ENCODE data around the gene PRCC. TPM values are rescaled to one million over a fixed set of nuclear protein-coding genes. Genes with fewer than 3 reads are reported as not detected.

Gene PRCC
- polyA plus RNA-seq, 1 donor from 2014 or later = 57.3 TPM

DNA sequence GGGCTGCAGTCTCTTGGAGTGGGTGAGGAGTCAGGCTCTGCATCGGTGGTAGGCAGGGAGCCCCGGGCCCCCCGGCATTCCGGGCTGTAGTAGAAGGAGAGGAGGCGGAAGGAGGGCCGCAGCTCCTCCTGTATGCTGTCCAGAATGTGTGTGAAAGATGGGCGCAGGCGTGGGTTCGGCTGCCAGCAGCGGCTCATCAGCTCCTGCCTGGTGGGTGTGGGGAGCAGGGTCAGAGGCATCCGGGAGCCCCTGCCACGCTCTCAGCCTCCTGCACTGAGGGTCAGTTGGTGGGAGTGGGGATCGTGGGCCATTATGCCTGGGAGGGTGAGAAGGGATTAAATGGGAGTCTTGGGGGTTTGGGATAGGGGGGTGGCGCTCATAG lies 73.6 kb downstream of the PRCC start:
- Mint-ChIP-seq H3K36me3 (no peaks in the 10 kb centered on the region), H3K4me3 (no peak overlapping the region), H3K4me1 (peaks cover 0 to 5% (median 0%) of the 10 kb centered on the region in 3 donors), H3K9me3 (peaks cover 0 to 2% (median 0%) of the 10 kb centered on the region in 3 donors), H3K27ac (no peak overlapping the region), H3K27me3 (peaks cover 46% of the 10 kb centered on the region)

GRCh38 chr1:156841295-156841855 lies 74.0 kb downstream of the PRCC start:
- no peak overlapping the region for H3K4me3 Mint-ChIP-seq
- H3K36me3 Mint-ChIP-seq = no peaks in the 10 kb centered on the region
- peaks cover 0 to 5% (median 0%) of the 10 kb centered on the region in 3 donors for H3K4me1 Mint-ChIP-seq
- H3K9me3 Mint-ChIP-seq = peaks cover 0 to 2% (median 0%) of the 10 kb centered on the region in 3 donors
- H3K27me3 Mint-ChIP-seq = peaks cover 50% of the 10 kb centered on the region
- H3K27ac Mint-ChIP-seq = no peak overlapping the region

DNA sequence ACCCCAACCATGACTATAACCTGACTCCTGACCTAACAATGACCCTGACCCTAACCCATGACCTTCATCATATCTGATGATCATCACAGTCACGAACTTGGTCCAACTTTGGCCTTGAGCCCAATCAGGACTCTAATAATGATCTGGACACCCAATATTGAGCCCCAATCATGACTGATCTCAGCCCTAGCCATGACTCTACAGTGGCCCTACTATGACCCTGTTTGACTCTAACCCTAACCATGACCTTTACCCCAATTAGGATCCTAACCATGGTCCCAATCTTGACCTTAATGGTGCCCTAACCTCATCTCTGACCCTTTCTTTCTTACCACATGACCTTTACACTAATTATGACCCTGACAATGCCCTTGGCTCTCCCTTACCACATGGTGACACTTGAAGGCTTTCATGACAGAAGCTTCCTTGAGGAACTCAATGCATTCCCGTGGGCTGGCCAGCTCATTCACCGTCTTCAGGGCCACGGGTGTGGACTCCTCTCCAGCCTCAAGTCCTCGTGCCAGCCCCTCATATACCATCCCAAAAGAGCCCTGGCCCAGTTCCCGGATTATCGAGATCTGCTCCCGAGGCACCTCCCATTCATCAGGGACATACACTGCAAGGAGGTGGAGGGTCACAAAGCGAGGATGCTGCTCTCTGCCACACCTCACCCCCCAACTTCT lies 75.4 kb downstream of the PRCC start:
- Mint-ChIP-seq H3K36me3 (no peaks in the 10 kb centered on the region), H3K4me3 (peak overlapping the region in 1 of 4 donors; percentile 8), H3K27me3 (peaks cover 54% of the 10 kb centered on the region), H3K27ac (no peak overlapping the region), H3K9me3 (peaks cover 0 to 2% (median 0%) of the 10 kb centered on the region in 3 donors), H3K4me1 (peaks cover 0 to 6% (median 0%) of the 10 kb centered on the region in 3 donors)

DNA sequence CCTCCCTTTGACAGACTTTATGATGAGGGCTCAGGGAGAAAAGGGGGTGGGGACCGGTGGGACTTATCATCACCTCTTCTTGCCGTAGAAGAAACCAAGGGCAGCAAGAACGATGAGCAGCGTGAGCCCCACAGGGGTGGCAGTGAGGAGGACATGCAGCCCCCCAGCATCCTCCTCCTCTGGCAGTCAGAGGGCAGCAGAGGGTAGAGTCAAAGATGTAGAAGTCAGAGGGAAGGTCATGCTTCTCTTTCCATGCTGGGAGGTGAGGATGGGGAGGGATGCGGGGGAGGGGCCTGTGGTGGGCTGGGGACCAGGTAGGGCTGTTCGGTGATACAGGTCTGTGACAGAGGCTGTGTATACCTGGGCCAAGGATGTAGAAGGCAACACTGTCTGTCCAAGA lies 76.8 kb downstream of the PRCC start:
- Mint-ChIP-seq H3K27ac (peak overlapping the region in 1 of 3 donors; percentile 94), H3K36me3 (no peaks in the 10 kb centered on the region), H3K4me1 (peaks cover 0 to 6% (median 0%) of the 10 kb centered on the region in 3 donors), H3K4me3 (peak overlapping the region in 1 of 4 donors; percentile 75), H3K9me3 (peaks cover 0 to 2% (median 0%) of the 10 kb centered on the region in 3 donors), H3K27me3 (peaks cover 64% of the 10 kb centered on the region)

DNA sequence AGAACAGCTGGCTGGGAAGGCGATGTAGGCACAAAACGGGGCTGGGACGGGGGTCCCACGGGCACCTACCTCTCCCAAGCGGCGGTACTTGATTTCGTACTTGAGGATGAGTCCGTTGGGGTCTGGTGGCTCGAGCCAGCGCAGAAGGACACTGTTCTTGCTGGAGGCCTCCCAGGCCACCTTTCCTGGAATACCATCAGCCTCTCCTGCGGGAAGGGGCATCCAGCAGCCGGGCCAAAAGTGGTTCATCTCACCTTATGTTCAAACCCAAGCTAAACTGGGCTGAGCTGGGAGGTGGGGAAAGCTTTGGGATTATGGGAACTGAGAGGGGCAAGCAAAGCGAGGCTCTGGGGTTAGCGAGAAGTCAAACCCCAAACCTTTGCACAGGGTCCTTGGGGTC lies 77.3 kb downstream of the PRCC start:
- no peaks in the 10 kb centered on the region for H3K36me3 Mint-ChIP-seq
- peaks cover 0 to 6% (median 1%) of the 10 kb centered on the region in 3 donors for H3K4me1 Mint-ChIP-seq
- H3K9me3 Mint-ChIP-seq = peaks cover 0 to 2% (median 0%) of the 10 kb centered on the region in 3 donors
- peaks cover 64% of the 10 kb centered on the region for H3K27me3 Mint-ChIP-seq
- no peak overlapping the region for H3K27ac Mint-ChIP-seq
- peak overlapping the region in 2 of 4 donors; percentile 8 to 43 for H3K4me3 Mint-ChIP-seq

DNA sequence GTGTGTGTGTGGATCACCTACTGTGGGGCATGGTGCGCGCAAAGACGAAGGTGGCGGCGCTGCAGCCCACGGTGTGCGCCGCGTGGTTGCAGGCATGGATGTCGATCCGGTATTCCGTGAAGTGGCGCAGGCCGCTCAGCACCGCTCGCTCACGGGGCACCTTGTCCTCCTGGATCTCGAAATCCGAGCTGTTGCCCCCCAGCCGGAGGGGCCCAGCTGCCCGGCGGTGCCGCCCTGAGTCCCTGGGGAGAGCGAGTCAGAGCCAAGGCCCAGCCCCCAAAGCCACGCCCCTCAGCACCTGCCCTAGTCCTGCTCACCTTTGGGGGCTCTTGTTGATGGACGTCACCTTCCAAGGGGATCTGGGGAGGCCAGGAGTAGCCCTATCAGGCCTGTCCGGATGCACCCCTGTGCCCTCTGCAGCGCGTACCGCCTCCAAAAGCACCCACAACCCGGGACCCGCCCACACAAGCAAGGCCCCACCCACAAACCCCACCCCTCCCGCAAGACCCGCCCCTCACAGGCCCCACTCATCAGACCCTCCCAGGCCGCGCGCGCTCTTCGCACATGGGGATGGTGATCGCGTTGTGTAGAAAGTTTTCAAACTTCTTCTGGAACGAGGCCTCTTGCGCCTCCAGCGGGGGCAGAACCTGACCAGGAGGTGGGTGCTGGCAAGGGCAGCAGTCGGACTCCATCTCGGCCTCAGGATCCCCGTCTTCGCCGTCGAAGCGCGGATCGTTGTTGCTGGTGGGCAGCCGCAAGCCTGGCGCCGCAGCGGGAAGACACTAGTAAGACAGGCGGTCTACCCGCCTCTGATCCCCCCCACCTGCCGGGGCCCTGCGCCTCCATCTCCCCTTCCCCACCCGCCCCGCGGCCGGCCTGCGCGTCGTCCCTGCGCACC lies 78.0 kb downstream of the PRCC start:
- Mint-ChIP-seq H3K9me3 (peaks cover 0 to 2% (median 0%) of the 10 kb centered on the region in 3 donors), H3K27ac (no peak overlapping the region), H3K36me3 (no peaks in the 10 kb centered on the region), H3K27me3 (peaks cover 62% of the 10 kb centered on the region), H3K4me3 (peak overlapping the region in 2 of 4 donors; percentile 8 to 31), H3K4me1 (peaks cover 0 to 6% (median 1%) of the 10 kb centered on the region in 3 donors)

DNA sequence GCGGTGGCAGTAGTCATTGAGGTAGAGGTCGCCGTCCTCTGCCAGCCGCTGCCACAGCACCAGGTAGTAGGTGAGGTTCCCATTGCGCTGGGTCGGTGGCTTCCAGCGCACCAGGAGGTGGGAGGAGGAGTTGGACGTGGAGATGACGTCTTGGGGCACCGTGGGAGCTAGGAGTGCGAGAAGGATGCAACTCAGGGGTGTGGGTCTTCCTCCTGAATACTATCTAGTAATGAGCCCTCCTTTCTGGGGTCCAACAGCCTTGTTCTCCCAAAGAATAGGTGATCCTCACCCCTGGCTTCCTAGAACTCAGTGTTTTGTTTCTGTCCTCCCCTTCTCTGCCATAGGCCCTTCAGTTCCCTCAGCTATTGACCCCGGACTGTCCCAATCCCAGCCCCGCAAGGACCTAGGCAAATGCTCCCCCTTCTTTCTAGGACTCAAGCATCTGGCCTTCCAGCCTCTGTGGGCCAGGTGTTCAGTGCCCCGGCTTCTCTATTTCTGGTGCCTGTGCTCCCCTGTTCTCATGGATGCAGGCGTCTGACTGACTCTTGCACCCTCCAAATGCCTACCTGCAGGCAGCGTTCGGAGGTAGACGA lies 78.7 kb downstream of the PRCC start:
- Mint-ChIP-seq H3K27me3 (peaks cover 60% of the 10 kb centered on the region), H3K4me1 (peaks cover 0 to 6% (median 1%) of the 10 kb centered on the region in 3 donors), H3K27ac (no peak overlapping the region), H3K4me3 (peak overlapping the region in 1 of 4 donors; percentile 54), H3K9me3 (peaks cover 0 to 2% (median 0%) of the 10 kb centered on the region in 3 donors), H3K36me3 (peaks cover 2% of the 10 kb centered on the region)

DNA sequence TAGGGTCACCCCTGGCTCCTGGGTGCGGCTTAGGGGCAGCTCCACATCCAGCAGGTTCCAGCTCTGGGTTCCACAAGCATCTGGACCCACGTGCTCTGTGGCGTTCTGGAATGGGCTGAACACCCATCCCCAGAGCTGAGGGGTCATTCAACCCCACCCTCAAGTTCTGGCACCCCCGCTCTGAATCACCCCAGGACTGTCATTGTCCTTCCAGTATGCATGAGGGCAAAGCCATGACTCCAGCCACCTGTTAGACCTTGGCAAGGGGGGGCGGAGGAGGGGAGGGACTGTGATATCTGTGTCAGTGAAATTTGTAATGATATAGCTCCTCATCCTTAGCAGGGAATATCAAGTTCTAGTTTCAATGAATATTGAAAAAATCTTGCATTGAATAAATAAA lies 79.3 kb downstream of the PRCC start:
- Mint-ChIP-seq H3K27me3 (peaks cover 59% of the 10 kb centered on the region), H3K27ac (no peak overlapping the region), H3K36me3 (peaks cover 2% of the 10 kb centered on the region), H3K4me1 (peaks cover 0 to 6% (median 1%) of the 10 kb centered on the region in 3 donors), H3K9me3 (peaks cover 0 to 2% (median 0%) of the 10 kb centered on the region in 3 donors), H3K4me3 (no peak overlapping the region)

- H3K4me1 Mint-ChIP-seq = peaks cover 0 to 6% (median 1%) of the 10 kb centered on the region in 3 donors
- no peak overlapping the region for H3K27ac Mint-ChIP-seq
- peaks cover 0 to under 1% (median 0%) of the 10 kb centered on the region in 3 donors for H3K9me3 Mint-ChIP-seq
- H3K27me3 Mint-ChIP-seq = peaks cover 53% of the 10 kb centered on the region
- peak overlapping the region in 2 of 4 donors; percentile 39 to 58 for H3K4me3 Mint-ChIP-seq
- H3K36me3 Mint-ChIP-seq = peaks cover 2% of the 10 kb centered on the region
These were observed 80.5 kb downstream of the PRCC start for GRCh38 chr1:156847591-156848460.

GRCh38 chr1:156848461-156849150 lies 81.3 kb downstream of the PRCC start:
- Mint-ChIP-seq H3K9me3 (no peaks in the 10 kb centered on the region), H3K27ac (no peak overlapping the region), H3K36me3 (peaks cover 2% of the 10 kb centered on the region), H3K4me1 (peaks cover 0 to 6% (median 1%) of the 10 kb centered on the region in 3 donors), H3K4me3 (peak overlapping the region in 2 of 4 donors; percentile 39 to 58), H3K27me3 (peaks cover 50% of the 10 kb centered on the region)

DNA sequence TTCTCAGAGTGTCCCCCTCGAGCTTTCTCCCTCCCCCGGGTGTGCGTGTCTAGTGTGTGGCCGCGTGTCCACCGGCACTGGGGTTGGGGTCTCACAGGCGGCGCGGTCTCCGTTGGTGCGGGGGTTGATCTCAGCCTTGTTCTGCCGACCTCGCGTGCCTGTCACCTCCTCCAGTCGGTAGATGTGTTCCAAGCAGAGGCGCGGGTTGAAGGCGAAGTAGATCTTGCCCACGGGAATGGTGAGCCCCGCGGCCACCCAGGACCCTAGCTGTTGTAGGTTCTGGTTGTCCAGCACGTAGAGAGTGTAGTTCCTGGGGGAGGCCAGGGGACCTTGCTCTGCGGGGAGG lies 81.8 kb downstream of the PRCC start:
- no peaks in the 10 kb centered on the region for H3K9me3 Mint-ChIP-seq
- H3K27ac Mint-ChIP-seq = no peak overlapping the region
- peak overlapping the region in 1 of 4 donors; percentile 58 for H3K4me3 Mint-ChIP-seq
- peaks cover 51% of the 10 kb centered on the region for H3K27me3 Mint-ChIP-seq
- H3K36me3 Mint-ChIP-seq = peaks cover 2% of the 10 kb centered on the region
- H3K4me1 Mint-ChIP-seq = peaks cover 0 to 6% (median 1%) of the 10 kb centered on the region in 3 donors
